A673 (cell line): ENCODE measurements around the gene IL1B. TPM values are rescaled to one million over a fixed set of nuclear protein-coding genes. Genes with fewer than 3 reads are reported as not detected.

Source experiments
- BruUV-seq: library from RNA; stranded (reverse); fragments of 400-500 nt; replicated peaks from 2 replicates; lab custom pipeline; 2021; lab: Mats Ljungman, UMichigan
- CTCF ChIA-PET: fragments of 300-600 bp; sonication (Branson Sonifier 250); formaldehyde crosslinking; loops from one replicate; lab custom pipeline; 2022; ENCODE audit warnings: antibody characterized with exemption; lab: Charles Lee
- POLR2A ChIA-PET: fragments of 300-600 bp; sonication (Branson Sonifier 250); formaldehyde crosslinking; loops from one replicate; lab custom pipeline; 2022; ENCODE audit warnings: antibody characterized with exemption; ENCODE audit not compliant: low non-redundant PET; lab: Charles Lee
- DNase-seq: peaks from one replicate; pipeline ENCODE4 v3.0.0-alpha.2; 2015; ENCODE audit warnings: low spot score
- H3K27ac ChIP-seq: fragments of 200-600 bp; sonication (generic); 2 replicates; pipeline ENCODE4 v1.5.1; 2016; ENCODE audit warnings: mixed run types, low read depth, mild to moderate bottlenecking, mixed read lengths, antibody characterized with exemption, low read length; ENCODE audit not compliant: poor library complexity, severe bottlenecking
- H3K27me3 ChIP-seq: fragments of 200-600 bp; sonication (generic); replicated peaks from 2 replicates; pipeline ENCODE4 v1.6.1; 2017; ENCODE audit warnings: mixed run types, low read depth, mild to moderate bottlenecking, mixed read lengths, antibody characterized with exemption, low read length; ENCODE audit not compliant: insufficient read depth, poor library complexity
- H3K36me3 ChIP-seq: fragments of 200-600 bp; sonication (generic); 2 replicates; pipeline ENCODE4 v1.6.1; 2016; ENCODE audit warnings: mixed run types, mild to moderate bottlenecking, mixed read lengths, antibody characterized with exemption, low read length; ENCODE audit not compliant: insufficient read depth, poor library complexity, severe bottlenecking
- H3K4me1 ChIP-seq: fragments of 200-600 bp; sonication (generic); 2 replicates; pipeline ENCODE4 v1.6.1; 2017; ENCODE audit warnings: mixed run types, mild to moderate bottlenecking, mixed read lengths, antibody characterized with exemption, low read length; ENCODE audit not compliant: insufficient read depth, poor library complexity, severe bottlenecking
- H3K4me3 ChIP-seq: fragments of 200-600 bp; sonication (generic); 2 replicates; pipeline ENCODE4 v1.5.1; 2016; ENCODE audit warnings: low read depth, mixed run types, mild to moderate bottlenecking, mixed read lengths, low read length; ENCODE audit not compliant: poor library complexity, severe bottlenecking
- H3K9me3 ChIP-seq: fragments of 200-600 bp; sonication (generic); 2 replicates; pipeline ENCODE4 v1.6.1; 2016; ENCODE audit warnings: mixed run types, low read depth, mild to moderate bottlenecking, mixed read lengths, antibody characterized with exemption, low read length; ENCODE audit not compliant: poor library complexity, severe bottlenecking
- CTCF ChIP-seq: fragments of 300-800, 200-600 bp; sonication (generic); conservative IDR thresholded peaks from 2 replicates; pipeline ENCODE4 v1.5.1; 2017; ENCODE audit warnings: low read depth, mild to moderate bottlenecking, antibody characterized with exemption, low read length, moderate library complexity, mixed read lengths
- EZH2 ChIP-seq: fragments of 200-600 bp; sonication (generic); IDR thresholded peaks from 2 replicates; pipeline ENCODE4 v1.6.1; 2017; ENCODE audit warnings: borderline replicate concordance, low read depth, mild to moderate bottlenecking, mixed read lengths, antibody characterized with exemption, low read length; ENCODE audit not compliant: poor library complexity, severe bottlenecking
- intact Hi-C: fragments of 100-400 bp; cut with micrococcal nuclease; formaldehyde crosslinking; loops from one replicate; pipeline ENCODE4 v1.10.0; 2022; ENCODE audit not compliant: unreplicated experiment
- total RNA-seq: library from RNA; stranded (reverse); gene quantifications from 2 replicates; pipeline ENCODE4 v1.2.3, GENCODE V29; 2021

IL1B gene
- total RNA-seq, 1 experiment from 2014 or later, result 2.1 TPM

GRCh38 chr2:112843836-112844235, 7.3 kb upstream of the IL1B start:
- Histone ChIP-seq H3K27ac (no peak overlapping the region), H3K9me3 (no peaks in the 10 kb centered on the region), H3K4me3 (no peak overlapping the region), H3K27me3 (no peaks in the 10 kb centered on the region), H3K4me1 (no peaks in the 10 kb centered on the region), H3K36me3 (no peaks in the 10 kb centered on the region)
- ChIA-PET CTCF (no interaction called here), POLR2A (no interaction called here)
- DNase-seq, result no peak
- TF ChIP-seq CTCF (no peak), EZH2 (no peak)
- no TSS peak for BruUV-seq
- intact Hi-C loops, result no loop called here

DNA sequence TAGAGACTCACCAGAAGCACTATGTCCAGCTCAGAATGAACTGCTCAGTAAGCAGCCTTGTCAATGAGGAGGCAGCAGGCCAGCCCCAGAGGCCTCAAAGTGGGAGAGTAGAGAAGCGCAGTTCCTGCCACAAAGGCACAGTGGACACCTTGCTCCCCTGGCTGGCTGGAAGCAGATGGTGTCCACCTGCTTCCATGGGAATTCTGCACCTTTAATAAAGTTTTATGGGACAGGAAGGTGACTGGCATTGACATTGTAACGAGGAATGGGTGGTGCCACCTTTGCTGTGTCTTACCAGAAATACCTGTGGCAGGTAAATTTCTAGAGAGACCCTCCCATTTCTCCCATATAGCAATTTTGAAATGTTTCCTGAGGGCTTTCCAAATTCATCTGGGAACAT, 6.7 kb upstream of the IL1B start:
- Histone ChIP-seq H3K27ac (no peak overlapping the region), H3K36me3 (no peaks in the 10 kb centered on the region), H3K9me3 (no peaks in the 10 kb centered on the region), H3K27me3 (no peaks in the 10 kb centered on the region), H3K4me3 (no peak overlapping the region), H3K4me1 (no peaks in the 10 kb centered on the region)
- ChIA-PET CTCF (interaction anchor here (0.6 kb wide), 1 partner anchor 63 kb away, joined by 3 read pairs; no protein-coding TSS in a partner anchor), POLR2A (no interaction called here)
- BruUV-seq, result no TSS peak
- intact Hi-C loops, result no loop called here
- DNase-seq, result no peak
- no peak for TF ChIP-seq CTCF
- no peak for TF ChIP-seq EZH2

GRCh38 chr2:112841295-112842044, 4.9 kb upstream of the IL1B start:
- no peak for DNase-seq
- ChIA-PET POLR2A (no interaction called here), CTCF (no interaction called here)
- H3K36me3 ChIP-seq, result no peaks in the 10 kb centered on the region
- H3K9me3 ChIP-seq, result no peaks in the 10 kb centered on the region
- no TSS peak for BruUV-seq
- no peaks in the 10 kb centered on the region for H3K27me3 ChIP-seq
- TF ChIP-seq EZH2, result no peak
- TF ChIP-seq CTCF, result no peak
- no peak overlapping the region for H3K27ac ChIP-seq
- no peak overlapping the region for H3K4me3 ChIP-seq
- peaks cover under 1% of the 10 kb centered on the region for H3K4me1 ChIP-seq
- intact Hi-C loops, result no loop called here
